CD14-positive monocyte (primary cell): ENCODE measurements around the gene RUNDC1. TPM values are rescaled to one million over a fixed set of nuclear protein-coding genes. Genes with fewer than 3 reads are reported as not detected.

Experiments
- DNase-seq, 3 donors: peaks; one replicate each; pipeline ENCODE4 v3.0.0-alpha.2; 2011 to 2022
- H2AFZ ChIP-seq: 2 replicates; pipeline ENCODE4 v1.6.0; 2012; ENCODE audit warnings: mild to moderate bottlenecking, low read depth, low read length, inconsistent platforms; ENCODE audit not compliant: insufficient read depth, poor library complexity, severe bottlenecking
- H3K27ac ChIP-seq, 2 donors: 1 replicate in 1 of 2; 2 replicates in 1 of 2; pipeline ENCODE4 v1.5.1; 2012 to 2013; ENCODE audit warnings: low read length in 2 of 2, control low read depth in 1 of 2, inconsistent platforms in 1 of 2, low read depth in 1 of 2, mild to moderate bottlenecking in 1 of 2
- H3K27me3 ChIP-seq, 2 donors: one replicate each; pipeline versions ENCODE4 v1.6.0 to v1.6.1; 2011 to 2013; ENCODE audit warnings: low read length in 2 of 2; ENCODE audit not compliant: control insufficient read depth in 2 of 2, insufficient read depth in 2 of 2
- H3K36me3 ChIP-seq, 2 donors: replicated peaks in 1 of 2; 1 replicate in 1 of 2; 2 replicates in 1 of 2; pipeline versions ENCODE4 v1.5.1 to v1.6.1; 2012 to 2013; ENCODE audit warnings: low read length in 2 of 2, control low read depth in 1 of 2, inconsistent platforms in 1 of 2, mild to moderate bottlenecking in 1 of 2; ENCODE audit not compliant: insufficient read depth in 2 of 2, control insufficient read depth in 1 of 2
- H3K4me1 ChIP-seq, 2 donors: 1 replicate in 1 of 2; 2 replicates in 1 of 2; pipeline versions ENCODE4 v1.5.1 to v1.6.1; 2012 to 2013; ENCODE audit warnings: low read length in 2 of 2, control low read depth in 1 of 2, inconsistent platforms in 1 of 2, mild to moderate bottlenecking in 1 of 2, moderate library complexity in 1 of 2; ENCODE audit not compliant: insufficient read depth in 2 of 2, control insufficient read depth in 1 of 2
- H3K4me2 ChIP-seq: replicated peaks from 2 replicates; pipeline ENCODE3; 2012; ENCODE audit warnings: low read length, moderate library complexity, mild to moderate bottlenecking; ENCODE audit not compliant: poor library complexity, severe bottlenecking; ENCODE audit errors: extremely low read depth
- H3K4me3 ChIP-seq, 3 experiments: fragments of 200-600 bp in 1 of 3; sonication (generic) in 1 of 3; replicated peaks in 1 of 3; 1 replicate in 2 of 3; 2 replicates in 1 of 3; pipeline ENCODE4 v1.5.1; 2011 to 2013; ENCODE audit warnings: low read length in 3 of 3, mild to moderate bottlenecking in 3 of 3, control low read depth in 2 of 3, low read depth in 2 of 3, inconsistent platforms in 1 of 3, moderate library complexity in 1 of 3
- H3K79me2 ChIP-seq: 2 replicates; pipeline ENCODE4 v1.6.0; 2012; ENCODE audit warnings: mild to moderate bottlenecking, control low read depth, inconsistent platforms, low read length, moderate library complexity; ENCODE audit not compliant: insufficient read depth
- H3K9ac ChIP-seq: 2 replicates; pipeline ENCODE4 v1.6.0; 2017; ENCODE audit warnings: low read length, mild to moderate bottlenecking; ENCODE audit not compliant: insufficient read depth, poor library complexity, severe bottlenecking
- H3K9me3 ChIP-seq, 2 donors: replicated peaks in 1 of 2; 1 replicate in 1 of 2; 2 replicates in 1 of 2; pipeline versions ENCODE4 v1.5.1 to v1.6.1; 2012 to 2013; ENCODE audit warnings: low read length in 2 of 2, control low read depth in 1 of 2; ENCODE audit not compliant: control insufficient read depth in 1 of 2, insufficient read depth in 1 of 2
- H4K20me1 ChIP-seq: 2 replicates; pipeline ENCODE4 v1.6.0; 2012; ENCODE audit warnings: mild to moderate bottlenecking, low read length, control low read depth, moderate library complexity; ENCODE audit not compliant: insufficient read depth
- H3K27ac Mint-ChIP-seq, 7 donors: one replicate each; pipeline ENCODE4 v1.8.0; 2020; ENCODE audit warnings: mild to moderate bottlenecking in 7 of 7, mixed read lengths in 7 of 7, moderate library complexity in 6 of 7, inconsistent platforms in 2 of 7
- H3K27me3 Mint-ChIP-seq, 3 donors: one replicate each; pipeline ENCODE4 v1.8.0; 2021 to 2022; ENCODE audit warnings: low read depth in 3 of 3, mild to moderate bottlenecking in 3 of 3, mixed read lengths in 3 of 3, moderate library complexity in 3 of 3, inconsistent platforms in 1 of 3
- H3K36me3 Mint-ChIP-seq, 2 donors: one replicate each; pipeline ENCODE4 v1.8.0; 2020; ENCODE audit warnings: mixed read lengths in 2 of 2, inconsistent platforms in 1 of 2, mild to moderate bottlenecking in 1 of 2
- H3K4me1 Mint-ChIP-seq: one replicate; pipeline ENCODE4 v1.8.0; 2020; ENCODE audit warnings: mild to moderate bottlenecking, mixed read lengths
- H3K4me3 Mint-ChIP-seq, 2 donors: one replicate each; pipeline ENCODE4 v1.8.0; 2020; ENCODE audit warnings: mild to moderate bottlenecking in 2 of 2, mixed read lengths in 2 of 2, moderate library complexity in 1 of 2
- H3K9me3 Mint-ChIP-seq, 7 donors: one replicate each; pipeline ENCODE4 v1.8.0; 2020 to 2022; ENCODE audit warnings: mixed read lengths in 7 of 7, mild to moderate bottlenecking in 6 of 7, moderate library complexity in 6 of 7, inconsistent platforms in 2 of 7
- CTCF ChIP-seq: fragments of 200-600 bp; IDR thresholded peaks from one replicate; pipeline ENCODE4 v1.8.0; 2022; ENCODE audit warnings: antibody characterized with exemption, mild to moderate bottlenecking
- WGBS: methylation state at CpG from one replicate; pipeline ENCODE4 v1.1.5; 2013; ENCODE audit warnings: missing lambda C conversion rate; ENCODE audit not compliant: insufficient coverage; 5-methylcytosine and 5-hydroxymethylcytosine counted together
- intact Hi-C, 2 donors: fragments of 100-400 bp; cut with micrococcal nuclease; formaldehyde crosslinking; loops; one replicate each; pipeline versions ENCODE4 v1.15.0 to v1.15.1; 2023
- polyA plus RNA-seq, 3 donors: library from polyadenylated mRNA; depleted of rRNA in 1 of 3; unstranded in 2 of 3; stranded (reverse) in 1 of 3; fragments of 300-500 nt in 2 of 3; fragments of >200 nt in 1 of 3; fragmentation: Illumina TruSeq in 2 of 3; gene quantifications; 1 replicate in 2 of 3; 2 replicates in 1 of 3; pipeline ENCODE4 v1.2.3, GENCODE V29; 2012 to 2021

Gene RUNDC1
- polyA plus RNA-seq, 3 donors, result 7.5 to 10.3 (median 9.9) TPM

GRCh38 chr17:42950044-42950783, 30.2 kb upstream of the RUNDC1 start:
- H3K9me3 ChIP-seq, result no peaks in the 10 kb centered on the region
- no peak for DNase-seq
- H3K36me3 ChIP-seq, result peaks cover 47 to 61% of the 10 kb centered on the region in 2 donors
- no peaks in the 10 kb centered on the region for H3K27me3 ChIP-seq
- H4K20me1 ChIP-seq, result no peaks in the 10 kb centered on the region
- no peak overlapping the region for H3K4me3 ChIP-seq
- H2AFZ ChIP-seq, result no peak overlapping the region
- no peaks in the 10 kb centered on the region for H3K79me2 ChIP-seq
- no peak overlapping the region for H3K4me3 Mint-ChIP-seq
- peak overlapping the region in 2 of 7 donors; percentile 32 to 56 for H3K27ac Mint-ChIP-seq
- TF ChIP-seq CTCF, result no peak
- H3K4me1 Mint-ChIP-seq, result no peaks in the 10 kb centered on the region
- no peak overlapping the region for H3K27ac ChIP-seq
- peaks cover 0 to 2% (median 2%) of the 10 kb centered on the region in 3 donors for H3K27me3 Mint-ChIP-seq
- H3K36me3 Mint-ChIP-seq, result peaks cover 58 to 71% of the 10 kb centered on the region in 2 donors
- intact Hi-C loops, result no loop called here
- H3K9me3 Mint-ChIP-seq, result no peaks in the 10 kb centered on the region
- no peaks in the 10 kb centered on the region for H3K4me1 ChIP-seq
- H3K9ac ChIP-seq, result no peak overlapping the region
- no peak overlapping the region for H3K4me2 ChIP-seq
- 100% methylated on average over 4 of the region's 13 CpGs for WGBS

GRCh38 chr17:42953669-42954068, 26.7 kb upstream of the RUNDC1 start:
- WGBS, result no CpG with 5 or more reads among the region's 1 CpG
- Mint-ChIP-seq H3K27me3 (peaks cover 0 to 2% (median 2%) of the 10 kb centered on the region in 3 donors), H3K9me3 (no peaks in the 10 kb centered on the region), H3K27ac (peak overlapping the region in 1 of 7 donors; percentile 40), H3K4me1 (no peaks in the 10 kb centered on the region), H3K4me3 (no peak overlapping the region), H3K36me3 (peaks cover 71 to 91% of the 10 kb centered on the region in 2 donors)
- H3K79me2 ChIP-seq, result no peaks in the 10 kb centered on the region
- no peaks in the 10 kb centered on the region for H3K9me3 ChIP-seq
- no peaks in the 10 kb centered on the region for H4K20me1 ChIP-seq
- DNase-seq, result no peak
- H3K4me1 ChIP-seq, result no peaks in the 10 kb centered on the region
- H2AFZ ChIP-seq, result no peak overlapping the region
- H3K36me3 ChIP-seq, result peaks cover 68 to 91% of the 10 kb centered on the region in 2 donors
- H3K27ac ChIP-seq, result no peak overlapping the region
- no peak overlapping the region for H3K4me2 ChIP-seq
- intact Hi-C loops, result no loop called here
- no peaks in the 10 kb centered on the region for H3K27me3 ChIP-seq
- H3K4me3 ChIP-seq, result no peak overlapping the region
- no peak for TF ChIP-seq CTCF
- H3K9ac ChIP-seq, result no peak overlapping the region
